Activated CD4-positive, alpha-beta T cell treated with anti-CD3 and anti-CD28 coated beads for 1 hour (primary cell): ENCODE results near the gene TFAP2E.

ENCODE experiments used
- DNase-seq: peaks from one replicate; pipeline ENCODE4 v3.0.0-alpha.2; 2020

The TFAP2E gene

DNA sequence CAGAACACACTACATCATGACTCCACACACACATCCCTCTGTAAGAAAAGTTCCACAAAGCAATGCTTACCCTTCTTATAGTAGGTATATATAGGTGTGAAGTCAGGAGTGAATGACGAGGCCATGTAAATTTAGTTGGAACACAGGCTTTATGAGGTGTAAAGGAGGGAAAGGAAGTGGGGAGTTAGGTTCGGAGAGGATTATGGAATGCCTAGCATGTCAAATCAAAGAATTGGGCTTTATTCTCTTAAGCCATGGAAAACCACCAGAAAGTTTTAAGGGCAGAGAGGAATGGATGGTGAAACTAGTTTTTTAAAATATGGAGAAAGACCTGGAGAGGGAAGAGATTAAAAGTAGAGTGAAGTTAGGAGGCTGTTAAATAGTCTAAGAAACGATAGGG is 26.3 kb downstream of the TFAP2E start:
- DNase-seq: no peak

DNA sequence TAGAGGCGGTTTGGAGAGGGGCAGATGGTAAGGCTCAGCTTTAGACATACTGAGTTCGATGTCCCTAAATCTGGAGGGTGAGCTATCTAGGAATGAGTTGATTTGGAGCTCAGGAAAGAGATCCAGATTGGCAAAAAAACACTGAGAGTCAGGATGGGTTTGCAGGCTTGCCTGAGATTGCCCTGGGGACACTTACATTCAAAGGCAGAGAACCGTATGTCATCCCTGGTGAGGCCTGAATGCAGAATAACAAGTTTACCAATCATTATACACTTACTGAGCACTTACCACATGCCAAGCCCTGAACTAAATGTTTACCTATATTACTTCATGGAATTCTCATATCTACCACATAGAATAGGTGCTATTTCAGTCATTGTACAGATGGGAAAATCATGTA is 27.5 kb downstream of the TFAP2E start:
- DNase-seq: no peak

DNA sequence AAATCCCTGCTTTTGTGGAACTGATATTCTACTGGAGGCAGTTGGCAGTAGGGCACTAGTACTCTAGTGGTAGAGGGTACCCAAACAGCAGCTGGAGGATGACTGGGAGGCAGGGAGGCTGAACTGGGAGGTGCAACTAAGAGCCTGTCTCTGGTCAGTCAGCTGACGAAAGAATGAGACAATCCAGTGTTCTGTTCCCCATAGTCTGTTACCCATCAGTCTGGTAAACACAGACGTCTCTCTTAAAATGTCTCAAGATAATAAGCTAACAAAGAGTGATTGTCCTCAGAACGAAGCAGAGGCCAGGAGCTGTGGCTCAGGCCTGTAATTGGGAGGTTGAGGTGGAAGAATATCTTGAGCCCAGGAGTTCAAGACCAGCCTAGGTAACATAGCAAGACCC is 30.4 kb downstream of the TFAP2E start:
- DNase-seq: no peak

DNA sequence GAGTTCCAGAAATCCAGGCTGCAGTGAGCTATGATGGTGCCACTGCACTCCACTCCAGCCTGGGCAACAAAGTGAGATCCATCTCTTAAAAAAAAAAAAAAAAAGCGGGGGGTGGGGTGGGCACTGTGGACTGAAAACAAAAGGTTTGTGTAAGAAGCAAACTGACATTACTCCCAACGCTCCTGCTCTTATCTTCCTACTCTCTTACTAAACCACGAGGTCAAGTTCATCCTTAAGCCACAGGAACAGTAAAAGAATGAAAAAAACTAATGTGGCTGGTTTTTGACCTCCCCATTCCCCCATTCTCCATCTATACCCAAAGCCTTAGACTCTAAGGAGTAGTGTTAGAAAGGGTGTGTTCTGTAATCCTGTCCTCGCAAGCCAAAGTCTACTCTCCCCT is 30.8 kb downstream of the TFAP2E start:
- no peak for DNase-seq

DNA sequence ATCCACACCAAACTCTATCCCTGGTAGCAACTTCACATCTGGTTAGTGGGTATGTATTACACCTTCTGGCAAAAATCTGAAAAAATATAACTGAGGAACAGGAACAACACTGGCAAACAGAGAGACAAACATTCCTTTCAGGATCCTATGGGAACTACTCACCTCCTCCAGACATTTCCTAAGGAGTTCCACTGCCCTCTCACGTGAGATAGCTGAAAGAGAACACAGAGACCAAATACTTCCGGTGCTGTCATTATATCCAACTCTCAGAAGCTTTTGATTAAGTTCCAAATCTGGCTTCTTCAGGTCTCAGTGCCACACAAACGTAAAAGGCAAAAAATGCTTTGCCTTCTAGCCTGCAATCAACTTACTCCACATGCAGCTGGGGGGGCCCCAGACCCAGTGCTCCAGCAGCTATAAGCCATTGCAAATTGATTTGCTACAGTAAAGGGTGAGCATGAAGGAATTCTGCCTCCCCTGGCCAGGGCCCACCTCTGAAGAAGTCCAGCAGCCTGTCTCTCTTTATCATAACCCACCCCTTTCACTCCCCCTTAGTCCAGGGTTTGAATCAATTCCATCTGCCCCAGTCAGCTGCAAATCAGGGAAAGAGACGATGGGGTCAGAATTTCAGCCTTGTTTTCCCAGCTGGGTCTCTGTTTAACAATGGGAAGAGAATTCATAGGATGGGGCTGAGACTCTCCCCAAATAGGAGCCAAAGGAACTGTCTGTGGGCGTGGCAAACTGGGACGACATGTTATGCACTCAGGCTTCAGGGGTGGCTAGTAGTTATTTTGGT is 32.2 kb downstream of the TFAP2E start:
- no peak for DNase-seq

GRCh38 chr1:35605867-35606182 is 32.7 kb downstream of the TFAP2E start:
- DNase-seq: no peak

GRCh38 chr1:35611655-35612054 is 38.5 kb downstream of the TFAP2E start:
- no peak for DNase-seq

DNA sequence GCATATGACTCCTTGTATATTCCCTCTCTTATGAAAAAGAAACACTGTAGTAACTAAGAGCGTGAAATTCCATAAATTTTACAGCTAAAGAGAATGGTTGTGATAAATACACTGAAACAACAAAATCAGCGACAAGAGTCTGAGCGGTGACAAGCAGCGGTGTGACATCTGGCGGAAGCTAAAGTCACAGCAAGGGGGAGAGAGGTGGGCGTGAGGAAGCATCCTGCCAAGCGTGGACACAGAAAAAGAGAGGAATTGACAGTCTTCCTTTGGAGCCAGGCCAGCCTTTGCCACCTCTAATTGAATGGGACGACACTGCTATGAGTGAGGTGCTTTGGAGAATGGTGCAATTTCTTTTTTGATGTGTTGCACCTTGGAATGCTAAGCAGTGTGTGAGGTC is 42.3 kb downstream of the TFAP2E start:
- DNase-seq: no peak

- DNase-seq: no peak
Observed at GRCh38 chr1:35619237-35620121, 46.4 kb downstream of the TFAP2E start.

DNA sequence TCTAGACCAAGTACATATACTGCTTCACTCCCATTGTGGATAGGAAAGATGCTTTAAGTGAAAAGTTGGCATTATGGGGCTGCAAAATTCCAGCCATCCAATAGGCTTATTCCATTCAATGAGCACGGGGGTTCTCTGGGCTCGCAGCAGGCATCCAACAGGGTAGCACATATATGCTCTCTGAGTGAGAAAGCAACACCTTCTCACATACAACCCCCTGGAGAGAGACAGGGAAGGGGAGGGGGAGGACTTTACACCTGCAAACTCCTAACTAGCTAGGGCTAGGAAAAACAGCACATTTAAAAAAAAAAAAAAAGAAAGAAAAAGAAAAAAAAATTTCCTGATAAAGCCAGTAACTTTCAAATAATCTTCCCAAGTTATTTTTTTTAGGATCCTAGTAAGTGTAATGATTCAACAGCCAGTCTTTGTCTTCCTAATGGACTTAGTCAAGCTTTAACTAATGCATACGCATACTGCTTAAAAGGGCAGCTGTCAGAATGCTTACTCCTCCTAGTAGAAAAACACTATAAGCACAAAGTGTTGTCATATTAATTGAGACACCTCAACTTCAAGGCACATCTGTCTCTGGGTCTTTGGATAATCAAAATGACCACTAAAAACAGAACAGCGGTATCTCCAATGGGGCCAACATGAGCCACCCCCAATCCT is 49.5 kb downstream of the TFAP2E start:
- no peak for DNase-seq

DNA sequence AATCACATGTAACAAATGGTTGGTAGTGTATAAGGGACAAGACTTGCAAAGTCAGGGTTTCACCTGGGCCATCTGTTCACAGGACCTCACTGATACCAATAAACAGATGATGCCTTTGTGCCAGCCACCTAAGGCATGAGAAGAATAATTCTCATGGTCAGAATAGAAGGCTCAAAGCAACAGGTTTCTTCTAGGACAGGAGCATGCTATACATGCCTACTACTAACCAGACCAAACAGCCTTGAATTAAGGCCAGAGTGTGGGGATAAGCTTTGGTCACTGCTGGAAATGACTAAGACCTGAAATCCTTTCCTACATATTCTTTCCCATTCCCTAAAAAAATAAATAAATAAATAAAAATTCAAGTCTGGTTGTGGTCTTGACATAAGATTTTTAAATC is 50.7 kb downstream of the TFAP2E start:
- no peak for DNase-seq

DNA sequence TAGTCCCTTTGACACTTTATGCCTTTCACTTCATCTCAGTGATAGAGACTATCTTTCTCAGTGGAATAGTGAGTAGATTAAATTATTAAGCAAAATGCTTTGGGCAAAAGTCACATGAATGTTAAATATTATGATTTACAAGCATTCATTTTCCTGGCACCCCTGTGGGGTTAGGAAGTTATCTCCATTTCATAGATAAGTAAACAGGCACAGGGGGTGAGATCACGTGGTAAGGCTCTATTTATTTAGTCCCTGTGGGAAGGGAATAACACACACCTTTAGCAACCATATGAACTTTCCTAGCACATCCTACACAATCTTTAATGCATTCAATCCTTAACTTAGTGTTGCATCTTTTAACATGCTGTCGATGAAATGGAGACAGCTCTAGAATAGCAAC is 55.9 kb downstream of the TFAP2E start:
- no peak for DNase-seq

DNA sequence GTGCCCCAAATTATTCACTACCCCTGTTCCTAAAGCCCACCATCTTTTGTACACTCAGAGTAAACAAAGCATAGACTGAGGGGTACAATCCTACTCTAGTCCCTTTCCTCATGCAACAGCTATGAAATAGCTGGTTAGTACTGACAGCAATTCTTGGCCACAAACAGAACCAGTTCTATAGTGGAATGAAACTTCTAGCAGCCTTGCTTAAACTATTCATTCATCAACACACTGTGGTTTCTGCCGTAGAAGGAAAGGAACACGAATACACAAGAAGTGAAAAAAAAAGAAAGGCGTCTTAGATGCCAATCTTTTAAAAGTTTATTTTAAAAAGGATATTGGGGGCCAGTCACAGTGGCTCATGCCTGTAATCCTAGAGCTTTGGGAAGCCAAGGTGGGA is 58.3 kb downstream of the TFAP2E start:
- DNase-seq: no peak

DNA sequence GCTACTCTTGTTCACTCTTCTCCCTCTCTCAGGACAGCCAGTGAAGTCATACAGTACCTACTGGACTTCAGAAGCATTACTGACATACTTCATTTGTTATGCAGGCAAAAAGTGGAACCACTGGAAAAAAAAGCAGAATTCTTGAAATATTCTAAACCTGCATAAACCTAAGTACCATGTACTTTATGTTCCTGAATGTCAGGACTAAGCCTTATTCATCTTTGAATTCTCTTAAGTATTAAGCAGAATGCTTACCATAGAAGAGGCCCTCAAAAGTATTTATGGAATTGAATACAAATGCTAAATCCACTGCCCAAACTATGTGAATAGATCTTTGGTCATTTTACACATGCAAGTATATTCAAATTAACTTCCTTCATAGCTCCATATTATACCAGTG is 60.4 kb downstream of the TFAP2E start:
- DNase-seq: no peak

- DNase-seq: no peak
Observed at GRCh38 chr1:35637401-35637809, 64.3 kb downstream of the TFAP2E start.

DNA sequence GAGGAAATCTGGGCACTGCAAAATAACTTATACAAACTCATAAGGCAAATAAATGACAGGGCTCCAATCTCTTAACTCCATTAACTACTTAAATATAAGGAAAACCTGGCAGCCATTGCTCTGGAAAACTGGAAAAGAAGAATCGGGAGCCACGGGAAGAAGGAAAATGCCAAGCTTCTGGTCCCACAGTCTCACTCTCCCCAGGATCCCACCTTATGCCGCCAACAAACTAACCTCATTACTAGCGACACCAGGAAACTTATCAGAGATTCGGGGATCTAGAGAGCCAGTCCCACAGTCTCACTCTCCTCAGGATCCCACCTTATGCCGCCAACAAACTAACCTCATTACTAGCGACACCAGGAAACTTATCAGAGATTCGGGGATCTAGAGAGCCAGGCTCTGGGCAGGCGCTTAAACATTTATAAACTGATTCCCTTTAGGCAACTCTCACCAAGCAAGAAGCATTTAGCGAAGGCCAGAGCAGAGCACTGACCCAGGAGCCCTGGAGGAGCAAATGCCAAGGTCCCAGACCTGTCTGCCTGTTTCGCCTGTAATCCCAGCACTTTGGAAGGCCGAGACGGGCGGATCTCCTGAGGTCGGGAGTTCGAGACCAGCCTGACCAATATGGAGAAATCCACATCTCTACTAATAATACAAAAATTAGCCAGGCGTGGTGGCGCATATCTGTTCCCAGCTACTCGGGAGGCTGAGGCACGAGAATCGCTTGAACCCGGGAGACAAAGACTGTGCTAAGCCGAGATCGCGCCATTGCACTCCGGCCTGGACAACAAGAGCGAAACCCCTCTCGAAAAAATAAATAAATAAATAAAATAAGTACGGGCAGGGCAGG is 67.5 kb downstream of the TFAP2E start:
- DNase-seq: no peak

DNA sequence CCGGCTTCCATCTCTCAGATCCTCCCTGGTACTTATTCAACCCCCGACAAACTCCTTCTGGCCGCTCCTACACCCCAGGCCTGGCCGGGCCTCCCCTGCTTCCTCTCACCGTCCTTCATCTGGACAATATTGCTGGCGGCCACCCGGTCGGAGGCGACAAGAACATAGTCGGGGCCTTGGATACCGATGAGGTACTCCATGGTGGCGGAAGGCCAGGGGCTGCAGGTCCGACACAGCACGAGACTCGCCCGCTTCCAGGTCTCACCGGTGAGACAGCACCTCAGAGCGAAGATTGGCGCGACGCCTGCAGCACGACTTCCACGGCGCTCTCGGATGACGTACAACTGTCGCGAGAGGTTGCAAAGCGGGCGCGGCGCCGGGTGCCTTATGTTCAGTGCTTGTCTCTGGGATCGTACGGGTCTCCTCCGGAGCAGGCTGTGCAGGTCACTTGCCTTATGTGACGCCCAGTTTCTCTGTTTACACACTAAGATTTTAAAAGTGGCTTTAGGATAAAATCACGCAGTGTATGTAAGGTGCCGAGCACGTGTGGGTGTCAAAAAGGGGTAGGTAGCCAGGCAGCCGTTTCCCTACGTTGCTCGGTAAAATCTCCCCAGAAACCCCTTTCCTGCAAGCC is 68.2 kb downstream of the TFAP2E start, which contains the start of gene PSMB2:
TSS of gene PSMB2 (minus strand) at position 294 of the 634 bp plus-strand sequence. CDS start at position 200, 94 bp downstream.
- peak; percentile 95 for DNase-seq

DNA sequence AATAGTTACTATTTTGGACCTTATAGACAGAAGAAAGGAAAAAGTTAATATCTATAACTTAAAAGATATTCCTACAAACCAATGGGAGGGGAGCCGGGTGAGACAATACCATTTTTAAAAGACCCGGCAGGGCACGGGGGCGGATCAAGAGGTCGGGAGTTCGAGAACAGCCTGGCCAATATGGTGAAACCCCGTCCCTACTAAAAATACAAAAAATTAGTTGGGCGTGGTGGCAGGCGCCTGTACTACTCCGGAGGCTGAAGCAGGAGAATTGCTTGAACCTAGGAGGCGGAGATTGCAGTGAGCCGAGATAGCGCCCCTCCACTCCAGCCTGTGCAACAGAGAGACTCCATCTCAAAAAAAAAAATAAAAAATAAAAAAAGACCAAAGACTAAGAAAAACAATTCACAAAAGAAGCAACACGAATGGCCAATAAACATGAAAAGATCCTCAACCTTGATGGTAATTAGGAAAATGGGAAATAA is 69.4 kb downstream of the TFAP2E start:
- DNase-seq: no peak

DNA sequence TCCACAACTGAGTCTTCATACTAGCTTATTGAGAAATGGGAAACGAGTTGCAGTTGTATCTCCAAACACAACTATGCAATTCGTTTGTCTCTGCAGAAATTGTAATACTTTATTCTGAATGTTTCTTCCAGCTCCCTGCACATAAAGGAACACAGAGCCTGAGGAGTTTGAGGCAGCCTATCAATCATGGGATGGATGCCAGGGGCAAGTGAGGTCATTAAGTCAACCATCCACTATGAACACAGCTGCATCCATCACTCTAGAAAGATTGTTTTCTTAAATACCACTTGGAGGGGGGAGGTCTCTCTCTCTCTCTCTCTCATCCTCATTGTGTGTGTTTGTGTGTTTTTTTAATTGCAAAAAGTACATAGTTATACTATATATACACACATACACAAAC is 71.1 kb downstream of the TFAP2E start:
- DNase-seq: no peak
